Right forelimb (tissue), 1 donor: ENCODE measurements around the gene CHPT1.
"Not testable (repeated sequence)": the region's sequence is repeated elsewhere in the genome, so short reads cannot be mapped to it uniquely, and the experiment has no call there.

Source experiments
- DNase-seq: peaks from one replicate; pipeline ENCODE4 v3.0.0-alpha.2; 2018

Gene CHPT1

DNA sequence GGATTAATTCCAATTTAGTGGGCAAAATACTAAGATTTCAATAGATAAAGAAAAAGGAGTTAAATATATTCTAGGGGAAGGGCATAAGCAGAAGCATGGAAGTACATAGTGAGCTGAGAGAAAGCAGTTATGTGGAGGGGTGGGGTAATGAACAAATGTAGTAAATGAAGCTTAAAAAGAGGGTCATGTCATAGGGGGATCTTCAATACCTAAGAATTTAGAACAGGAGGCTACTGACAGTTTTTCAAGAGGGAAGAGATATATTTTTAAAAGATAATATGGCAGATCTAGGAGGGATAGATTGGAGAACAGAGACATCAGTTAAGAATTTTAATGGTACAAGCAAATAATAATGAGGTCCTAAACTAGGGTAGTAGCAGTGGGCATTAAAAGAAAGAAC, 32.4 kb downstream of the CHPT1 start:
- no peak for DNase-seq

DNA sequence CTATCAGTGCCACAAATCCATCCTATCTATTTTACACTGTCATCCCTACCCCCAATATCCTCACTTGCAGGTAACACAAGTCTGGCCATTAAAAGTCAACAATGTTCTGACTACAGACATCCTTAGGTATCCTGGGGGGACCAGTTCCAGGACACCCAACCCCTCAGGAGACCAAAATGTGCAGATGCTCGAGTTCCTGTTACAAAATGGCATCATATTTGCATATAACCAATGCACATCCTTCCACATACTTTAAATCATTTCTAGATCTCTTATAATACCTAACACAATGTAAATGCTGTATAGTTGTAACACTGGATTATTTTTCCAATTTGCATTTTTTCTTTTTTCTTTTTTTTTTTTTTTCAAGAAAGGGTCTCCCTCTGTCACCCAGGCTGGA, 34.9 kb downstream of the CHPT1 start:
- no peak for DNase-seq

DNA sequence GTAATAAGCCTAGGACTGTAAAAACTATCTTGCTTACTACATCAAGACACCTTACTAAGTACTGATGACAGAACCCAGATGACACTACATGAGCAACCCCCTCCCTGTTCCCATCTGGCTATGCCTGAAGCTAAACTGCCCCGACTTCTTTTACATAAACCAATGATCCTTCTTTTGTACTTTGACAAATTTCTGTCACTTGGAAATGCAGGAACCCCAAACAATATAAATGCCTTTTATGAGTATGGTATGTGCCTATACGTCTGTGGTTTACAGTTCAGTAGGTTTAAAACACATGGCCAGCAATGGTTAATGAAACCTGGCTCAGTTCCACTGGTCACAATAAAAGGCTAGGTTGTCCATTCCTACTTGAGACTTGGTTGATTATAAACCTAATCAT, 35.7 kb downstream of the CHPT1 start:
- no peak for DNase-seq

- DNase-seq = not testable (repeated sequence)
These were observed 37.0 kb downstream of the CHPT1 start for GRCh38 chr12:101734482-101734881.

- no peak for DNase-seq
These were observed 40.0 kb downstream of the CHPT1 start for GRCh38 chr12:101737476-101737875.

GRCh38 chr12:101738920-101739665, 41.7 kb downstream of the CHPT1 start, which contains the start of gene SYCP3:
TSS of gene SYCP3 (minus strand) at chr12:101739462. CDS start at chr12:101737935, 1,527 bp downstream.
- DNase-seq = no peak

DNA sequence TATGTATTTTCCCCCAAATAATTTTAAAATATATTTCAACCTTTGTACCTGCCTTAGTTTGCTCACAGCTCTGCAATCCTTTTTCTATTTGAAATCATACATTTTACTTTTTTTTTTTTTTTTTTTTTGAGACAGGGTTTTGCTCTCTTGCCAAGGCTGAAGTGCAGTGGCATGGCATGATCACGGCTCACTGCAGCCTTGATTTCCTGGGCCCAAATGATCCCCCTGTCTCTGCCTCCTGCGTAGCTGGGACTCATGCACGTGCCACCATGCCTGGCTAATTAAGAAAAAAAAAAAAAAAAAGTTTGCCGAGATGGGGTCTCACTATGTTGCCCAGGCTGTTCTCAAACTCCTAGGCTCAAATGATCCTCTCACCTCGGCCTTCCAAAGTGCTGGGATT, 43.1 kb downstream of the CHPT1 start:
- DNase-seq = no peak

DNA sequence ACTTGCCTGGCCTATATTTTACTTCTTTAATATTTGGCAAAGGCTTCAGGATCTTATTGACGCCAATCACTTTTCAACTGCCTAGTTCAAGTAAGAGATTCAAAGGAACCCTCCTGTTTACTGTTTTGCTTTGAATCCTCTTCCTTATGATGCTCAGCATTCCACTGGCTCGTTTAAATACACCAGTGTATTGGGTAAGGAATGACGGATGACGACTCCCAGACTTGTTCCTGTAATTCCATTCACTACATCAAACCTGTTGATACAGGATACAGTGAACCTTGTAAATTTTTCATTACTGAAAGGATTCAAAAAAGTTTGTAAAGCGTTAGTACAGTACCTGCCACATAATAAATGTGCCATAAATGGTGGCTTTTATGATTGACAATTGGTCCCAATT, 43.5 kb downstream of the CHPT1 start:
- DNase-seq = no peak

GRCh38 chr12:101743242-101743641, 45.8 kb downstream of the CHPT1 start:
- DNase-seq = no peak

GRCh38 chr12:101743724-101744472, 46.5 kb downstream of the CHPT1 start:
- no peak for DNase-seq

- DNase-seq = no peak
These were observed 48.0 kb downstream of the CHPT1 start for GRCh38 chr12:101745481-101745880.

GRCh38 chr12:101746196-101746595, 48.8 kb downstream of the CHPT1 start:
- no peak for DNase-seq

- DNase-seq = no peak
These were observed 49.2 kb downstream of the CHPT1 start for GRCh38 chr12:101746661-101747060.

DNA sequence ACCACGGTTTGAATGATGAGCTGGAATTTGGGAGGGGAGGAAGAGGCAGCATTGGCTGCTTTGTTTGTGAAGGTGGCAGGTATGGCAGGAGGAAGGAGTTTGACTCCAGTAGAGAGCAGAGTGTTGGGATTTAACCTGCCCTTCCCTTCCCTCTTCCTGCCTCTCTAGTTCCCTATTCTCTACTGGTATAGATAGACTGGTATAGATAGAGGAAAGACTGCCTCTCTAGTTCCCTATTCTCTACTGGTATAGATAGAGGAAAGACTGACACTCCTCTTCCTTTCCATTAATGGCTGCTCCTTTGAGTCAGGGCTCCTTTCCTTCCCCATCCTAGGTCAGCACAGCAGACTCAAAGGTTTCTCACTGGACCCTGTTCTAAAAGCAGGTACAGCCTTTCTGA, 50.3 kb downstream of the CHPT1 start:
- no peak for DNase-seq

DNA sequence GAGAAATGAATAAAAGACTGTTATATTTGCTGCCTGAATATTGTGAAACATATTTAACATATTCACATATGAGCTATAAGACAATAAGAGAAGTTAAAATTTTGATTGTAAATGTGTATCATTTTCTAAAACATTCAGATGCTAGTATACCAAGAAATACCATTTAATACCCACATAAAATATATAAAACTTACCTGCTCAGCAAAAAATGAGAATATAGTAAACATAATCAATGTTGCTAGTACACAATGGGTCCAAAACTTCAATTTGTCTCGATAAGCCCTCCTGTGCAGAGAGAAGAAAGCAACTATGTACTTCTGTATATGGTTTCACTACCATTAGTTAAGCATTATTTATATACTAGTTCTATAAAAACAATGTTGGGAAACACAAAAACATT, 51.5 kb downstream of the CHPT1 start:
- DNase-seq = no peak

- no peak for DNase-seq
These were observed 52.2 kb downstream of the CHPT1 start for GRCh38 chr12:101749657-101750056.

- DNase-seq = no peak
These were observed 52.7 kb downstream of the CHPT1 start for GRCh38 chr12:101750152-101750551.

DNA sequence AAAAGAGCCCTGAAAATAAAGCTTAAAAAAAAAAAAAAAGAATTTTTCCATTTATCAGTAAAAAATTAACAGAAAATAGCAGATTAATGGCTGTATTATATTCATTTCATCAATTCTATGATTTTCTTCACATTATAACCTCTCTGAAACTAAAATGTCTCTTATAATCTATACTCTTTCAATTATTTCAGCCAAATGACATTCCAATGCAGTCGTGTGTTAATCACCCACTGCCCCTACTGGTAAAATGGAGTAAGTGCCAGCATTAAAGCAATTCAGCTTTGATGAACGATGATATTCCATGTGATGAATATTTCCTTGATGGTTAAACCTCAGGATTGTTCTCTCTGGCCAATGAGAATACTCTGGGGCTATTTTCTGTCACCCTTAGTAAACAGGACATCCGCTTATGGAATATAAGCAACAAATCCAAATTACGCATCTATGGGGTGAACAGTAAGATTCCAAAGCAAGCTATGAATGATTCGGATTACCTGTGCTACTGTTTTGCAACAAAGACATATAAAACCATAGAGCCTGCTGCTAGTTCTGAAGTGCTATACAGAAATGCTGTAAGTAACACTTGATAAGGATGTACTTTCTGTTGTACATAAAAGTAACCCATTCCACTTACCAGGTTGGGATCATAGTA, 62.1 kb downstream of the CHPT1 start:
- no peak for DNase-seq

- no peak for DNase-seq
These were observed 63.9 kb downstream of the CHPT1 start for GRCh38 chr12:101761350-101761749.

- no peak for DNase-seq
These were observed 64.3 kb downstream of the CHPT1 start for GRCh38 chr12:101761781-101762180.

DNA sequence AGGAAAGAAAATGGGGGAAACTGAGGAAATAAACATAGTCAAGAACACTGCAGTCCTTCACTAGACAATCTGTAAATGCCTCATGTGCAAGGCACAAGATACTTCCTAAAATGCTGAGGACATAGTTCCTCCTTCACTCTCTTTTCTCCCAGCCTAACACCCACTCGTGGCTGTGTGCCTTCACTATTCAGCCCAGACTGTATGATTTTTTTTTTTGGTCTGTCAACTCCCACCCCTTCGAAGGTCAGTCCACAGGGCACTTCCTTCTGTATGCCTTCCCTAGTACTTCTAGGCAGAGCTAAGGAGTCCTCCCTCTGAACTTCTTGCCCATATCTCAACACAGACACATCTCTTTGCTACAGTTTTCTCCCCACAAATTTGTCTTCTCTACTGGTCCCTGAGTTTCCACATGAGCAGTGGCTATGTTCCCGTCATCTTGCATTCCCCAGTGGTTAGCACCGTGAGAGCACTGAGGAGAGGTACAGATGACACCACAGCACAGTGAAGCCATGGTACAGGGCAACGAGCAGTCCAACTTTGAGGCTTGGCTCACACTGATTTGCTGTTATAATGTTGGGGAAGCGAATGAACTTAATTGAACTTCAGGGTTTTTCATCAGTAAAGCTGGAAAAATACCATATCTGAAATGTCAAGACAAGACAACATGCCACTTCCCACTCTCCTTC, 65.9 kb downstream of the CHPT1 start:
- DNase-seq = no peak

- no peak for DNase-seq
These were observed 66.8 kb downstream of the CHPT1 start for GRCh38 chr12:101764051-101764792.

DNA sequence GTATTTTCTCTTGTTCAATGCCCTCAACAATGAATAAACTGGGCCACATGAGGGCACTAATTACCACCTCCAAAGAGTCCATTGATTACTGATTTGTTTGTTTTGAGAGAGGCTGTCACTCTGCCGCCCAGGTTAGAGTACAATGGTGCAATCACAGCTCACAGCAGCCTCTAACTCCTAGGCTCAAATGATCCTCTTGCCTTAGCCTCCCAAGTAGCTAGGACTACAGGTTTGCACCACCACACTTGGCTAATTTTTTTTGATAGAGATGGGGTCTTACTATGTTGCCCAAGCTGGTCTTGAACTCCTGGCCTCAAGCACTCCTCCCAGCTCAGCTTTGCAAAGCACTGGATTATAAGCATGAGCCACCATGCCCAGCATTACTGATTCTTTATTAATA, 70.1 kb downstream of the CHPT1 start:
- no peak for DNase-seq
